K562 (cell line): ENCODE data around the gene RFX3. TPM values are rescaled to one million over a fixed set of nuclear protein-coding genes. Genes with fewer than 3 reads are reported as not detected.

ENCODE experiments used
- ATAC-seq: fragments of 200-7000 bp; cut with Tn5 transposase; 3 replicates; pipeline ENCODE4 v1.9.1; 2020; ENCODE audit warnings: moderate library complexity
- BruUV-seq: library from RNA; stranded (reverse); fragments of 400-500 nt; replicated peaks from 2 replicates; lab custom pipeline; 2021; lab: Mats Ljungman, UMichigan
- CTCF ChIA-PET: fragments of 300-600 bp; formaldehyde crosslinking; extraction: SDS; loops from one replicate; lab custom pipeline; 2021; ENCODE audit warnings: low intra/inter-chr PET ratio; lab: Yijun Ruan, JAX
- POLR2A ChIA-PET: fragments of 300-600, 350-650 bp; sonication (Branson Sonifier 250); formaldehyde crosslinking; extraction: SDS; loops from one replicate; lab custom pipeline; 2021; ENCODE audit warnings: antibody characterized with exemption, inconsistent platforms; lab: Yijun Ruan, JAX
- DNase-seq, 4 experiments: peaks; one replicate each; pipeline versions ENCODE4 v3.0.0 to v3.0.0-alpha.2; 2011 to 2018; ENCODE audit warnings: low spot score in 3 of 4, mixed read lengths in 3 of 4; ENCODE audit errors: extremely low read depth in 1 of 4
- FAIRE-seq: peaks from 2 replicates; lab custom pipeline; 2011; peaks lifted over from hg19 to GRCh38; lab: Jason Lieb, UNC
- H2AFZ ChIP-seq: 2 replicates; pipeline ENCODE4 v1.6.0; 2011; ENCODE audit warnings: low read depth, low read length, control low read depth, inconsistent platforms
- H3K27ac ChIP-seq: fragments of 200-600 bp; 3 replicates; pipeline ENCODE4 v1.8.0; 2011; ENCODE audit warnings: low read depth, mild to moderate bottlenecking, control low read depth, inconsistent platforms, low read length, moderate library complexity, mixed read lengths; ENCODE audit errors: extremely low read depth
- H3K27me3 ChIP-seq, 2 experiments: fragments of 300-600 bp in 1 of 2; 2 replicates in 1 of 2; 3 replicates in 1 of 2; pipeline versions ENCODE4 v1.6.0 to v1.8.0; 2011; ENCODE audit warnings: inconsistent platforms in 2 of 2, low read length in 2 of 2, mild to moderate bottlenecking in 1 of 2, mixed read lengths in 1 of 2, moderate library complexity in 1 of 2; ENCODE audit not compliant: control insufficient read depth in 2 of 2, insufficient read depth in 2 of 2
- H3K36me3 ChIP-seq: fragments of 300-600 bp; 3 replicates; pipeline ENCODE4 v1.8.0; 2011; ENCODE audit warnings: mild to moderate bottlenecking, low read length, inconsistent platforms; ENCODE audit not compliant: control insufficient read depth, insufficient read depth
- H3K4me1 ChIP-seq, 2 experiments: fragments of 200-600 bp in 1 of 2; replicated peaks in 1 of 2; 2 replicates in 1 of 2; 3 replicates in 1 of 2; pipeline versions ENCODE4 v1.5.1 to v1.8.0; 2011; ENCODE audit warnings: inconsistent platforms in 2 of 2, low read length in 2 of 2, mild to moderate bottlenecking in 1 of 2, mixed read lengths in 1 of 2, moderate library complexity in 1 of 2; ENCODE audit not compliant: control insufficient read depth in 2 of 2, insufficient read depth in 2 of 2
- H3K4me2 ChIP-seq: 2 replicates; pipeline ENCODE4 v1.6.1; 2011; ENCODE audit warnings: low read length, control low read depth, inconsistent platforms, mixed read lengths; ENCODE audit not compliant: insufficient read depth
- H3K4me3 ChIP-seq: fragments of 200-600 bp; sonication (generic), shearing (Covaris generic); 2 replicates; pipeline ENCODE4 v1.5.1; 2016; ENCODE audit warnings: control low read depth, inconsistent platforms
- H3K79me2 ChIP-seq: fragments of 200-600 bp; 3 replicates; pipeline ENCODE4 v1.8.0; 2011; ENCODE audit warnings: low read length, inconsistent platforms; ENCODE audit not compliant: control insufficient read depth, insufficient read depth
- H3K9ac ChIP-seq, 2 experiments: 2 replicates each; pipeline versions ENCODE4 v1.6.0 to v1.6.1; 2011; ENCODE audit warnings: low read depth in 2 of 2, low read length in 2 of 2, control low read depth in 1 of 2, inconsistent platforms in 1 of 2, mild to moderate bottlenecking in 1 of 2, mixed read lengths in 1 of 2; ENCODE audit not compliant: insufficient read depth in 1 of 2
- H3K9me1 ChIP-seq: one replicate; pipeline ENCODE4 v1.6.0; 2011; ENCODE audit warnings: inconsistent platforms, mild to moderate bottlenecking, low read length, moderate library complexity; ENCODE audit not compliant: control insufficient read depth, insufficient read depth
- H3K9me3 ChIP-seq: replicated peaks from 2 replicates; pipeline ENCODE4 v1.5.1; 2011; ENCODE audit warnings: low read depth, low read length, inconsistent platforms; ENCODE audit not compliant: control insufficient read depth, insufficient read depth
- H4K20me1 ChIP-seq: replicated peaks from 2 replicates; pipeline ENCODE4 v1.6.1; 2011; ENCODE audit warnings: low read length, inconsistent platforms, mixed read lengths; ENCODE audit not compliant: control insufficient read depth, insufficient read depth
- ASH1L ChIP-seq: fragments of 450-650 bp; IDR thresholded peaks from 2 replicates; pipeline ENCODE4 v1.6.1; 2018; ENCODE audit warnings: borderline replicate concordance, mild to moderate bottlenecking, low read depth; ENCODE audit not compliant: partially characterized antibody
- BMI1 ChIP-seq: fragments of 150-350 bp; IDR thresholded peaks from 2 replicates; pipeline ENCODE4 v1.6.1; 2014; ENCODE audit warnings: low read length
- CBX2 ChIP-seq: fragments of 200-600 bp; sonication (generic); IDR thresholded peaks from one replicate; pipeline ENCODE4 v1.6.1; 2012; ENCODE audit warnings: mild to moderate bottlenecking, low read length, inconsistent platforms; ENCODE audit not compliant: insufficient read depth, poor library complexity, severe bottlenecking
- ELK3 ChIP-seq: fragments of 450-650 bp; formaldehyde crosslinking; IDR thresholded peaks from 2 replicates; pipeline ENCODE4 v1.4.0; 2020; ENCODE audit warnings: mild to moderate bottlenecking
- ESRRA ChIP-seq: fragments of 450-650 bp; IDR thresholded peaks from 2 replicates; pipeline ENCODE4 v1.6.1; 2014; ENCODE audit warnings: low read depth, mild to moderate bottlenecking, moderate library complexity, borderline replicate concordance
- HDAC2 ChIP-seq: fragments of 450-650 bp; IDR thresholded peaks from 2 replicates; pipeline ENCODE4 v1.6.1; 2016; ENCODE audit warnings: mild to moderate bottlenecking
- JUNB ChIP-seq: fragments of 450-650 bp; formaldehyde crosslinking; conservative IDR thresholded peaks from 2 replicates; pipeline ENCODE4 v1.4.0; 2020; ENCODE audit warnings: mild to moderate bottlenecking
- MCM7 ChIP-seq, 2 experiments: fragments of 450-650 bp; IDR thresholded peaks; 2 replicates each; pipeline ENCODE4 v1.6.1; 2016 to 2018
- MED1 ChIP-seq: sonication (generic); formaldehyde crosslinking; IDR thresholded peaks from 2 replicates; pipeline ENCODE4 v1.8.1; 2023; ENCODE audit warnings: missing genetic modification reagents, borderline replicate concordance
- NR2F6 ChIP-seq: fragments of 450-650 bp; formaldehyde crosslinking; IDR thresholded peaks from 2 replicates; pipeline ENCODE4 v1.4.0; 2020; ENCODE audit warnings: mild to moderate bottlenecking
- RBM14 ChIP-seq: fragments of 200-400 bp; formaldehyde crosslinking; IDR thresholded peaks from 2 replicates; pipeline ENCODE4 v1.6.1; 2018; ENCODE audit warnings: low read depth, mild to moderate bottlenecking, low read length, moderate library complexity, borderline replicate concordance; ENCODE audit not compliant: insufficient read depth
- SUPT5H ChIP-seq: fragments of 450-650 bp; IDR thresholded peaks from 2 replicates; pipeline ENCODE4 v1.6.1; 2016
- TAF15 ChIP-seq: fragments of 200-400 bp; formaldehyde crosslinking; IDR thresholded peaks from 2 replicates; pipeline ENCODE4 v1.6.1; 2017; ENCODE audit warnings: mild to moderate bottlenecking, low read depth, low read length, moderate library complexity
- ZNF444 ChIP-seq: fragments of 250-450 bp; sonication (Bioruptor Pico); IDR thresholded peaks from 2 replicates; pipeline ENCODE4 v1.4.0; 2020; ENCODE audit warnings: mild to moderate bottlenecking, moderate library complexity
- ZNF583 ChIP-seq: fragments of 250-450 bp; sonication (Bioruptor Pico); IDR thresholded peaks from 2 replicates; pipeline ENCODE4 v1.4.0; 2020
- ZNF780A ChIP-seq: fragments of 250-450 bp; sonication (Bioruptor Pico); IDR thresholded peaks from 2 replicates; pipeline ENCODE4 v1.5.0; 2021; ENCODE audit warnings: mild to moderate bottlenecking
- WGBS: fragments of 100-300 bp; shearing (Covaris generic); methylation state at CpG from one replicate; pipeline ENCODE4 v1.1.6; 2016; ENCODE audit warnings: low coverage, mixed read lengths; ENCODE audit not compliant: insufficient coverage; ENCODE audit errors: missing lambda C conversion rate; 5-methylcytosine and 5-hydroxymethylcytosine counted together
- in situ Hi-C: fragments of 300-500 bp; cut with MboI; formaldehyde crosslinking; loops from 4 replicates; pipeline ENCODE4 v1.15.0; 2018; ENCODE audit warnings: inconsistent platforms, mixed read lengths
- intact Hi-C: fragments of 100-400 bp; cut with micrococcal nuclease; formaldehyde crosslinking; loops from 2 replicates; pipeline ENCODE4 v1.14.2; 2022
- polyA plus RNA-seq, 8 experiments: library from polyadenylated mRNA; depleted of rRNA in 4 of 8; stranded (reverse) in 5 of 8; unstranded in 3 of 8; fragments of >200 nt; fragmentation: Nextera tagmentation in 2 of 8; fragmentation: Illumina TruSeq in 1 of 8; extraction: Ambion mirVana in 2 of 8; extraction: Trizol in 1 of 8; gene quantifications; 2 replicates each; pipeline versions ENCODE4 v1.2.1 to v1.2.3, GENCODE V29; 2011 to 2014; ENCODE audit warnings: inconsistent platforms in 1 of 8, missing spikeins in 1 of 8
- total RNA-seq, 7 experiments: library from RNA; depleted of rRNA in 6 of 7; stranded (reverse); fragments of >200 nt in 6 of 7; fragmentation: Illumina TruSeq in 2 of 7; extraction: Trizol in 2 of 7; gene quantifications; 2 replicates each; pipeline versions ENCODE4 v1.2.1 to v1.2.3, GENCODE V29; 2011 to 2021; ENCODE audit warnings: low replicate concordance in 1 of 7
- TF ChIP-seq, protein P1 (sequence below): fragments of 250-450 bp; sonication (Bioruptor Pico); IDR thresholded peaks from 2 replicates; pipeline ENCODE4 v1.5.1; 2021; ENCODE audit warnings: mild to moderate bottlenecking

Gene RFX3
- total and polyA plus RNA-seq, 9 of the 15 experiments (the other 6 are each of a cell fraction or from before 2014, with no cell fraction given), result 0.86 to 4.9 (median 2.0) TPM

GRCh38 chr9:3235497-3235896 is 290.3 kb downstream of the RFX3 start:
- TF ChIP-seq, protein P1, sequence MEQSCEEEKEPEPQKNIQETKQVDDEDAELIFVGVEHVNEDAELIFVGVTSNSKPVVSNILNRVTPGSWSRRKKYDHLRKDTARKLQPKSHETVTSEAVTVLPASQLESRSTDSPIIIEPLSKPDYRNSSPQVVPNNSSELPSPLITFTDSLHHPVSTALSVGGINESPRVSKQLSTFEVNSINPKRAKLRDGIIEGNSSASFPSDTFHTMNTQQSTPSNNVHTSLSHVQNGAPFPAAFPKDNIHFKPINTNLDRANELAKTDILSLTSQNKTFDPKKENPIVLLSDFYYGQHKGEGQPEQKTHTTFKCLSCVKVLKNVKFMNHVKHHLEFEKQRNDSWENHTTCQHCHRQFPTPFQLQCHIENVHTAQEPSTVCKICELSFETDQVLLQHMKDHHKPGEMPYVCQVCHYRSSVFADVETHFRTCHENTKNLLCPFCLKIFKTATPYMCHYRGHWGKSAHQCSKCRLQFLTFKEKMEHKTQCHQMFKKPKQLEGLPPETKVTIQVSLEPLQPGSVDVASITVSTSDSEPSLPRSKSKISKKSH (CRISPR knock-in tag), result no peak
- TF ChIP-seq BMI1 (no peak), ZNF780A (CRISPR knock-in tag) (no peak), ZNF583 (no peak), ZNF444 (no peak), JUNB (CRISPR knock-in tag) (no peak)
- TF ChIP-seq, all 486 proteins: peak for 0
- DNase-seq (no peak), FAIRE-seq (no peak), ATAC-seq (no peak)
- in situ Hi-C loops (no loop called here), intact Hi-C loops (no loop called here)
- WGBS, result 71% methylated on average over 1 of the region's 1 CpG
- no peaks in the 10 kb centered on the region for H3K9me3 ChIP-seq
- no peak overlapping the region for H3K9ac ChIP-seq
- no peak overlapping the region for H3K27ac ChIP-seq
- no peaks in the 10 kb centered on the region for H3K9me1 ChIP-seq
- no peak overlapping the region for H3K4me3 ChIP-seq
- no peak overlapping the region for H2AFZ ChIP-seq
- no peaks in the 10 kb centered on the region for H4K20me1 ChIP-seq
- BruUV-seq, result no TSS peak
- no peaks in the 10 kb centered on the region for H3K4me1 ChIP-seq
- H3K79me2 ChIP-seq, result no peaks in the 10 kb centered on the region
- ChIA-PET POLR2A (no interaction called here), CTCF (no interaction called here)
- H3K27me3 ChIP-seq, result no peaks in the 10 kb centered on the region
- no peak overlapping the region for H3K4me2 ChIP-seq
- no peaks in the 10 kb centered on the region for H3K36me3 ChIP-seq

- Histone ChIP-seq H3K79me2 (no peaks in the 10 kb centered on the region), H3K4me1 (no peaks in the 10 kb centered on the region), H3K27me3 (no peaks in the 10 kb centered on the region), H2AFZ (no peak overlapping the region), H4K20me1 (no peaks in the 10 kb centered on the region), H3K9ac (no peak overlapping the region), H3K9me1 (no peaks in the 10 kb centered on the region), H3K36me3 (no peaks in the 10 kb centered on the region), H3K4me2 (no peak overlapping the region), H3K4me3 (no peak overlapping the region), H3K9me3 (no peaks in the 10 kb centered on the region), H3K27ac (no peak overlapping the region)
- no peak for ATAC-seq
- no peak for FAIRE-seq
- 19% methylated on average over 6 of the region's 7 CpGs for WGBS
- no peak for DNase-seq
- POLR2A ChIA-PET, result no interaction called here
- CTCF ChIA-PET, result no interaction called here
- in situ Hi-C loops, result no loop called here
- no TSS peak for BruUV-seq
- intact Hi-C loops, result no loop called here
- no peak for TF ChIP-seq TAF15
- no peak for TF ChIP-seq ELK3
- TF ChIP-seq CBX2, result no peak
- TF ChIP-seq MCM7 (IDR thresholded peaks at IDR 0.05), result no peak
- TF ChIP-seq MED1 (CRISPR knock-in tag), result no peak
- TF ChIP-seq ESRRA, result no peak
- no peak for TF ChIP-seq RBM14
- no peak for TF ChIP-seq SUPT5H
- no peak for TF ChIP-seq NR2F6 (CRISPR knock-in tag)
- TF ChIP-seq HDAC2, result no peak
- no peak for TF ChIP-seq ASH1L
Measured at GRCh38 chr9:3224931-3225330, 300.9 kb downstream of the RFX3 start.
